ENCODE data around the gene CD300LB.

DNA sequence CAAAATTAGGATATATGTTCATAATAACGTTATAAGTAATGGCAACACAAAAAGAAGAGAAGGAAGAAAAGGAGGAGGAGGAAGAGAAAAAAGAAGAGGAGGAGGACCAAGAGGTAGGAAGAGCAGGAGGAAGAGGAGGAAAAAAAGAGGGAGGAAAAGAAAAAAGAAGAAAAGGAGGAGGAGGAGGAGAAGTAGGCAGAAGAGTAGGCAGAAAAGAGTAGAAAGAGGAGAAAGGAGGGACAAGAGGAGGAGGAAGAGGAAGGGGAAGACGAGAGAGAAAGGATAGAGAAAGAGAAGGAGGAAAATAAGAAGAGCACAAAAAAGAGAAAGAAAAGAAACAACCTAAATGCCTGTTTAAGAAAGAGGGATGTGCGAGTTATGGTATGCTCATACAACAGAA lies 5.6 kb upstream of the CD300LB start:
- TF ChIP-seq CTCF (IDR thresholded peaks at IDR 0.05; ENCODE audit: low read depth, low read length, poor library complexity, severe bottlenecking) (no peak), EZH2phosphoT487 (IDR thresholded peaks at IDR 0.05; ENCODE audit: borderline replicate concordance, low read length) (no peak)

All from DOHH2 (cell line).